Neural cell (in vitro differentiated cells): ENCODE data around the gene PEAK3. TPM values are rescaled to one million over a fixed set of nuclear protein-coding genes. Genes with fewer than 3 reads are reported as not detected.

Experiments
- H2AFZ ChIP-seq: fragments of 200-600, 300-800 bp; sonication (generic), shearing (Covaris generic); 2 replicates; pipeline ENCODE4 v1.6.0; 2014; ENCODE audit warnings: low read depth, mild to moderate bottlenecking, antibody characterized with exemption, low read length, moderate library complexity
- H3F3A ChIP-seq: fragments of 200-600 bp; shearing (Covaris generic); 2 replicates; pipeline ENCODE4 v1.6.1; 2016; ENCODE audit warnings: mild to moderate bottlenecking, moderate library complexity, mixed read lengths, antibody characterized with exemption, low read length; ENCODE audit not compliant: insufficient read depth, poor library complexity, severe bottlenecking
- H3K27ac ChIP-seq: fragments of 200-600, 300-800 bp; sonication (generic), shearing (Covaris generic); 2 replicates; pipeline ENCODE4 v1.5.1; 2014; ENCODE audit warnings: mild to moderate bottlenecking, low read length, moderate library complexity
- H3K27me3 ChIP-seq: fragments of 300-800, 200-600 bp; sonication (generic), shearing (Covaris generic); 2 replicates; pipeline ENCODE4 v1.6.0; 2014; ENCODE audit warnings: mild to moderate bottlenecking, low read depth, low read length, moderate library complexity; ENCODE audit not compliant: insufficient read depth
- H3K36me3 ChIP-seq: fragments of 300-800, 200-600 bp; sonication (generic), shearing (Covaris generic); 2 replicates; pipeline ENCODE4 v1.5.1; 2014; ENCODE audit warnings: mild to moderate bottlenecking, antibody characterized with exemption, low read length, moderate library complexity; ENCODE audit not compliant: insufficient read depth
- H3K4me2 ChIP-seq: fragments of 300-800, 200-600 bp; sonication (generic), shearing (Covaris generic); 2 replicates; pipeline ENCODE4 v1.6.0; 2014; ENCODE audit warnings: mild to moderate bottlenecking, low read length
- H3K4me3 ChIP-seq: fragments of 300-800, 200-600 bp; sonication (generic), shearing (Covaris generic); 2 replicates; pipeline ENCODE4 v1.5.1; 2014; ENCODE audit warnings: mild to moderate bottlenecking, low read length, moderate library complexity
- H3K79me2 ChIP-seq: fragments of 200-600 bp; shearing (Covaris generic); replicated peaks from 2 replicates; pipeline ENCODE4 v1.6.0; 2014; ENCODE audit warnings: mild to moderate bottlenecking, low read length, moderate library complexity; ENCODE audit not compliant: insufficient read depth
- H3K9ac ChIP-seq: fragments of 300-800, 200-600 bp; sonication (generic), shearing (Covaris generic); 2 replicates; pipeline ENCODE4 v1.6.1; 2016; ENCODE audit warnings: mild to moderate bottlenecking, low read length, mixed read lengths
- H3K9me2 ChIP-seq: fragments of 200-600 bp; shearing (Covaris generic); 2 replicates; pipeline ENCODE4 v1.6.1; 2016; ENCODE audit warnings: mild to moderate bottlenecking, low read length, mixed read lengths; ENCODE audit not compliant: insufficient read depth
- H3K9me3 ChIP-seq: fragments of 200-600, 300-800 bp; sonication (generic), shearing (Covaris generic); 2 replicates; pipeline ENCODE4 v1.6.1; 2016; ENCODE audit warnings: mild to moderate bottlenecking, mixed run types, low read length, moderate library complexity, mixed read lengths
- H4K20me1 ChIP-seq: fragments of 200-600 bp; shearing (Covaris generic); 2 replicates; pipeline ENCODE4 v1.6.1; 2016; ENCODE audit warnings: mild to moderate bottlenecking, mixed run types; ENCODE audit not compliant: insufficient read depth
- CTCF ChIP-seq: fragments of 450-650 bp; IDR thresholded peaks from 2 replicates; pipeline ENCODE4 v1.5.1; 2014; ENCODE audit warnings: antibody characterized with exemption, mild to moderate bottlenecking, moderate library complexity; ENCODE audit not compliant: poor library complexity, severe bottlenecking
- EP300 ChIP-seq: fragments of 450-650 bp; conservative IDR thresholded peaks from 2 replicates; pipeline ENCODE4 v1.6.1; 2014; ENCODE audit warnings: antibody characterized with exemption, mild to moderate bottlenecking, moderate library complexity; ENCODE audit not compliant: poor library complexity, severe bottlenecking
- EZH2 ChIP-seq: fragments of 200-600, 300-800 bp; shearing (Covaris generic), sonication (generic); IDR thresholded peaks from 2 replicates; pipeline ENCODE4 v1.6.1; 2014; ENCODE audit warnings: antibody characterized with exemption, low read length, borderline replicate concordance, mild to moderate bottlenecking; ENCODE audit not compliant: insufficient read depth, poor library complexity, severe bottlenecking
- MXI1 ChIP-seq: fragments of 450-650 bp; conservative IDR thresholded peaks from 2 replicates; pipeline ENCODE4 v1.6.1; 2014; ENCODE audit warnings: antibody characterized with exemption, mild to moderate bottlenecking; ENCODE audit not compliant: poor library complexity, severe bottlenecking
- POLR2AphosphoS5 ChIP-seq: IDR thresholded peaks from 2 replicates; pipeline ENCODE4 v1.6.1; 2012
- RAD21 ChIP-seq: fragments of 450-650 bp; conservative IDR thresholded peaks from 2 replicates; pipeline ENCODE4 v1.6.1; 2014; ENCODE audit warnings: antibody characterized with exemption, mild to moderate bottlenecking, moderate library complexity
- REST ChIP-seq: IDR thresholded peaks from 2 replicates; pipeline ENCODE4 v1.6.1; 2012; ENCODE audit warnings: borderline replicate concordance
- SMC3 ChIP-seq: fragments of 450-650 bp; conservative IDR thresholded peaks from 2 replicates; pipeline ENCODE4 v1.6.1; 2014; ENCODE audit warnings: antibody characterized with exemption, mild to moderate bottlenecking, moderate library complexity; ENCODE audit not compliant: poor library complexity
- TAF1 ChIP-seq: IDR thresholded peaks from 2 replicates; pipeline ENCODE4 v1.6.1; 2012; ENCODE audit warnings: low read depth
- polyA minus RNA-seq: library from RNA; depleted of rRNA, polyadenylated mRNA; stranded (reverse); fragments of >200 nt; gene quantifications from 2 replicates; pipeline ENCODE4 v1.2.3, GENCODE V29; 2014
- polyA plus RNA-seq: library from polyadenylated mRNA; depleted of rRNA; stranded (reverse); fragments of >200 nt; gene quantifications from 2 replicates; pipeline ENCODE4 v1.2.3, GENCODE V29; 2014

PEAK3 gene
- polyA plus RNA-seq: not detected in 2 replicates
- not detected in 2 replicates for polyA minus RNA-seq

DNA sequence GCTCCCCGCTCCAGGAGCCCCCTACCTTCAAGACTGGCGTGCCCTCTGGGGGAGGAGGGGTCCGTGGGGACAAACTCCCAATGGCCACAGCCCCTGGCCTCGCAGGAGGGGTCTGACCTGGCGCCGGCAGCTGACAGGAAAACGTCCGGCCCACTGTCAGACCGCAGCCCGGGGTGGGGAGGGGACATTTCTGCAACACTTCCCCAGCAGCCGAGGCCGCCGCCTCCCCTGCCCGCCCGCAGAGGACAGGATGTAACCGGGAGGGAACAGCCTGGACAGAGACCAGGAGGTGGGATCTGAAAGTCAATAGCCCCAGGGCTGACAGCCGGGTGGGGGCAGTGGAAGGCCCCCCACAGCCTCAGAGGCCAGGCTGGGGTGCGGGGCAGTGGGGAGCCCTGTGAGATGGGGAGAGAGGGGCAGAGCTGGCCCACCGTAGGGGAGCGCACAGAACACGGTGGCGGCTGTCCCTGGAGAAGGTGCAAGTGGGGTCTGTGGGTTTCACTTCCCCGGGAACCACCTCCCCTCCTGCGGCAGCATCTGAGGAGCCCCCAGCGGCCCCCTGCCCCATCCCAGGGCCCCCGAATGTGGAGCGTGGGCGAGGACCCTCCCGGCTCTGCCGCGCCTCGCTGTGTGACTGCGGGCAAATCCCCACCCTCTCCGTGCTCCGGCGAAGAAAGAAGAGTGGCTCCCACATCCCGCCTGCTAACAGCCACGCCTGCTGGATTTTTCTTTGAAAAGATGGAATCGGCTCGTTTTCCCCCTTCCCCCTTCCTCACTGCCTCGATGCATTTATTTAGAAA, at the start of gene PEAK3:
Gene PEAK3 (minus strand): TSS at position 114 of the 800 bp plus-strand sequence. CDS start 1,244 bp downstream, outside the sequence.
- Histone ChIP-seq H3K27me3 (peaks cover 19% of the 10 kb centered on the region), H3K79me2 (no peaks in the 10 kb centered on the region), H2AFZ (no peak within 1 kb of the TSS), H3K4me3 (no peak within 1 kb of the TSS), H3K9me2 (no peaks in the 10 kb centered on the region), H3F3A (no peaks in the 10 kb centered on the region), H3K9me3 (no peaks in the 10 kb centered on the region), H3K9ac (peak within 1 kb of the TSS; percentile 9), H3K36me3 (no peaks in the 10 kb centered on the region), H4K20me1 (no peaks in the 10 kb centered on the region), H3K4me2 (no peak within 1 kb of the TSS), H3K27ac (no peak within 1 kb of the TSS)
- TF ChIP-seq RAD21 (no peak), REST (no peak), CTCF (no peak), TAF1 (no peak), SMC3 (no peak), MXI1 (no peak), EZH2 (no peak), EP300 (no peak), POLR2AphosphoS5 (no peak)

GRCh38 chr19:2330632-2331284, 48.8 kb upstream of the PEAK3 start:
- no peak overlapping the region for H3K27ac ChIP-seq
- no peaks in the 10 kb centered on the region for H3K9me3 ChIP-seq
- no peak overlapping the region for H3K4me2 ChIP-seq
- H3F3A ChIP-seq: no peaks in the 10 kb centered on the region
- TF ChIP-seq MXI1 (no peak), SMC3 (no peak), CTCF (no peak), TAF1 (no peak), REST (no peak), RAD21 (no peak), EP300 (no peak), POLR2AphosphoS5 (no peak)
- H3K4me3 ChIP-seq: peak overlapping the region; percentile 25
- H3K79me2 ChIP-seq: peaks cover 58% of the 10 kb centered on the region
- H3K27me3 ChIP-seq: no peaks in the 10 kb centered on the region
- H3K36me3 ChIP-seq: no peaks in the 10 kb centered on the region
- no peaks in the 10 kb centered on the region for H3K9me2 ChIP-seq
- no peaks in the 10 kb centered on the region for H4K20me1 ChIP-seq
- peak overlapping the region; percentile 5 for H3K9ac ChIP-seq
- no peak overlapping the region for H2AFZ ChIP-seq
